Activated B cell treated with CpG ODN at 0.5 μM for 24 hours (primary cell): ENCODE results near the gene PRKAR1B. TPM values are rescaled to one million over a fixed set of nuclear protein-coding genes. Genes with fewer than 3 reads are reported as not detected.

ENCODE experiments used
- ATAC-seq: fragments of 200-7000 bp; cut with Tn5 transposase; one replicate; pipeline ENCODE4 v1.10.0; 2021; ENCODE audit warnings: low read depth, mild to moderate bottlenecking, moderate library complexity
- CTCF ChIA-PET: fragments of 350-600 bp; sonication (Branson Sonifier 250); formaldehyde crosslinking; loops from one replicate; lab custom pipeline; 2021; ENCODE audit warnings: antibody characterized with exemption; lab: Charles Lee
- POLR2A ChIA-PET: fragments of 350-600 bp; sonication (Branson Sonifier 250); formaldehyde crosslinking; loops from one replicate; lab custom pipeline; 2021; ENCODE audit warnings: antibody characterized with exemption; lab: Charles Lee
- DNase-seq: peaks from one replicate; pipeline ENCODE4 v3.0.0; 2022
- H3K27ac Mint-ChIP-seq: one replicate; pipeline ENCODE4 v1.8.0; 2020; ENCODE audit warnings: mixed read lengths
- H3K27me3 Mint-ChIP-seq: one replicate; pipeline ENCODE4 v1.8.0; 2021; ENCODE audit warnings: mixed read lengths
- H3K36me3 Mint-ChIP-seq: one replicate; pipeline ENCODE4 v1.8.0; 2021; ENCODE audit warnings: low read depth, mixed read lengths
- H3K4me1 Mint-ChIP-seq: one replicate; pipeline ENCODE4 v1.8.0; 2021; ENCODE audit warnings: mixed read lengths
- H3K4me3 Mint-ChIP-seq: one replicate; pipeline ENCODE4 v1.8.0; 2020; ENCODE audit warnings: mild to moderate bottlenecking, mixed read lengths
- H3K9me3 Mint-ChIP-seq: one replicate; pipeline ENCODE4 v1.8.0; 2020; ENCODE audit warnings: mixed read lengths
- intact Hi-C: fragments of 100-400 bp; cut with micrococcal nuclease; formaldehyde crosslinking; loops from one replicate; pipeline ENCODE4 v1.15.1; 2024
- total RNA-seq: library from RNA; stranded (reverse); gene quantifications from 2 replicates; pipeline ENCODE4 v1.2.3, GENCODE V29; 2022
- TF ChIP-seq, protein P1 (sequence below): fragments of 200-600 bp; IDR thresholded peaks from one replicate; pipeline ENCODE4 v1.8.0; 2022; ENCODE audit warnings: antibody characterized with exemption, mild to moderate bottlenecking

PRKAR1B gene
- total RNA-seq, 1 donor from 2014 or later, result 17.5 TPM

DNA sequence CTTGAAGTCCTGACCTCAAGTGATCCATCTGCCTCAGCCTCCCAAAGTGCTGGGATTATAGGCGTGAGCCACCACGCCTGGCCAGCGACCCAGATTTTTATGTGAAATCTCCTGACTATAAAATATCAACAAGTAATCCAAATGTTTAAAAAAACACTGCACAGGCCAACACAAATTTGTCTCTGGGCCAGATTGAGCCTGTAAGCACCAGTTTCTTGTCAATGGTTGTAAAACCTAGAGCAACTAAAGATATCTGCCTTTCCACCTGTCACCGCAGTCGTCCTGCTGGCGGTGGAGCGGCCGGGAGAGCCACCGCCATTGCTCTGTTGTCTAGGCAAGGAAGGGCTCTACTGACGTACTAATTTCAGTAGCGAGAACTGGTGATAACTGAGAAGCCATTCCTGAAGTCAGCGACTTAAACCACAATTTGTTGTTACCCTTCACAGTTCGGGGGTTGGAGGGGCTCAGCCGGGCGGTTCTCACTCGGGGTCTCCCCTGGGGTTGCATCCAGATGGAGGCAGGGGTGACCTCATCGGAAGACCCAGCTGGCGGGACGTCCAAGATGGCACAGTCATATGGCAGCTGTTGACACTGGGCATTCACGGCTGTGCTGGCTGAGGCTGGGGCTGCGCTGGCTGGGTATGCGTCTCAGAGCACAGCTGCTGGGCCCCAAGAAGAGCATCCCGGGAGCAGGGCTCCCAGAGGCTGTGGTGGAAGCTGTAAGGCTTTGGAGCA is 152.3 kb downstream of the PRKAR1B start:
- H3K27ac Mint-ChIP-seq, result no peak overlapping the region
- no peaks in the 10 kb centered on the region for H3K27me3 Mint-ChIP-seq
- ChIA-PET POLR2A (no interaction called here), CTCF (no interaction called here)
- TF ChIP-seq, protein P1, sequence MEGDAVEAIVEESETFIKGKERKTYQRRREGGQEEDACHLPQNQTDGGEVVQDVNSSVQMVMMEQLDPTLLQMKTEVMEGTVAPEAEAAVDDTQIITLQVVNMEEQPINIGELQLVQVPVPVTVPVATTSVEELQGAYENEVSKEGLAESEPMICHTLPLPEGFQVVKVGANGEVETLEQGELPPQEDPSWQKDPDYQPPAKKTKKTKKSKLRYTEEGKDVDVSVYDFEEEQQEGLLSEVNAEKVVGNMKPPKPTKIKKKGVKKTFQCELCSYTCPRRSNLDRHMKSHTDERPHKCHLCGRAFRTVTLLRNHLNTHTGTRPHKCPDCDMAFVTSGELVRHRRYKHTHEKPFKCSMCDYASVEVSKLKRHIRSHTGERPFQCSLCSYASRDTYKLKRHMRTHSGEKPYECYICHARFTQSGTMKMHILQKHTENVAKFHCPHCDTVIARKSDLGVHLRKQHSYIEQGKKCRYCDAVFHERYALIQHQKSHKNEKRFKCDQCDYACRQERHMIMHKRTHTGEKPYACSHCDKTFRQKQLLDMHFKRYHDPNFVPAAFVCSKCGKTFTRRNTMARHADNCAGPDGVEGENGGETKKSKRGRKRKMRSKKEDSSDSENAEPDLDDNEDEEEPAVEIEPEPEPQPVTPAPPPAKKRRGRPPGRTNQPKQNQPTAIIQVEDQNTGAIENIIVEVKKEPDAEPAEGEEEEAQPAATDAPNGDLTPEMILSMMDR, result no peak
- H3K4me3 Mint-ChIP-seq, result no peak overlapping the region
- peaks cover 15% of the 10 kb centered on the region for H3K36me3 Mint-ChIP-seq
- DNase-seq (no peak), ATAC-seq (no peak)
- H3K9me3 Mint-ChIP-seq, result no peaks in the 10 kb centered on the region
- intact Hi-C loops, result no loop called here
- H3K4me1 Mint-ChIP-seq, result no peaks in the 10 kb centered on the region

DNA sequence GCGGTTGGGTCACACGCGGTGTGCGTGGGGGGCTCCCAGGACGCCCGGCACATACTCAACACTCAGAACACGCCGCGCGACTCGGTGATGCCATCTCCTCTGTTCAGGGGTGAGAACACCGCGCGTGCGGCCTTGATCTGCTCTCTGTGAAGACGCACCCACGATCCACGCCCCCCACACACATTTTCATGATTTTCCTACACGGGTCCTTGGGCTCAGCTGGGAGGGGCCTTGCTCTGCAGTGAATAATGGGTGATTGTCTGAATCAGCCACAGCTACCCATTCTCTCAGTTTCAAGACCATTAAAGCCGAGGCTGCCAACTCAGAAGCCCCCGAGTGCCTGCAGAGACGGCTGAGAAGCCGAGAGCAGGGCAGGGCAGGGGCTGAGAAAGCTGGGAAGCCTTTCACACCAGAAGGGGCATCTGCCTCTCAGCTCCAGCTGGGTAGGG is 153.1 kb downstream of the PRKAR1B start:
- DNase-seq (no peak), ATAC-seq (no peak)
- Mint-ChIP-seq H3K4me1 (no peaks in the 10 kb centered on the region), H3K36me3 (peaks cover 12% of the 10 kb centered on the region), H3K27ac (no peak overlapping the region), H3K27me3 (no peaks in the 10 kb centered on the region), H3K4me3 (no peak overlapping the region), H3K9me3 (no peaks in the 10 kb centered on the region)
- intact Hi-C loops, result no loop called here
- TF ChIP-seq, protein P1, result no peak
- CTCF ChIA-PET, result no interaction called here
- POLR2A ChIA-PET, result no interaction called here

DNA sequence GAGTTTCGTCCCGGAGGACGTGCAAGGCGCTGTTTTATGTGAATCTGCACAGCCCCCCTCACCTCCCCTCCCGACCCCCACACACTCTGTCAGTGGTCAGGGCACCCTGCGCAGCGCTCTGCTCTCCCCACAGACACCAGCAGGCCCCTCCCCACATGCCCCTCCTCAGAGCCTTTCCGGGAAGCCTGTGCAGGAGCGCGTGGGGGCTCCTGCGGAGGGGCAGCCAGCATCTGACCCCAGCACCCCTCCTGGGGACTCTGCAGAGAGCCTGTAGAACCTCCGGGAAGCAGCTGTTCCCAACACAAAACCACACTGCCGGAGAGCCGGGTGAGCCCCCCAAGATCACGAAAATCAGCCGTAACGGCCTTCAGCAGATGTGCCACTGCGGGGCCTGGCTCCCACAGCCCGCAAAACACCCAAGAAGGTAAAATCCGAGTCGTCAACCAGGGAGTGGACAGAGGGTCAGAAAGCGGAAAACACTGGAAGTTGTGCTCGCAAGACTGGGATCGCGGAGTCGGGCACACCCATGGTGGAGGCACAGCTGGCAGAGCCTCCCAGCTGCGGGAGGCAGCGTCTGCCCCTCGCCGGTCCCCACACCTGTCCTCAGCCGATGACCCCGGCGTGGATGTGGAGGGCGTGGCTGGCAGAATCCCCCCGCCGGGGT is 153.7 kb downstream of the PRKAR1B start:
- TF ChIP-seq, protein P1, result no peak
- H3K9me3 Mint-ChIP-seq, result no peaks in the 10 kb centered on the region
- no peak for ATAC-seq
- POLR2A ChIA-PET, result no interaction called here
- CTCF ChIA-PET, result no interaction called here
- peaks cover 12% of the 10 kb centered on the region for H3K36me3 Mint-ChIP-seq
- no peaks in the 10 kb centered on the region for H3K27me3 Mint-ChIP-seq
- H3K27ac Mint-ChIP-seq, result no peak overlapping the region
- no peaks in the 10 kb centered on the region for H3K4me1 Mint-ChIP-seq
- intact Hi-C loops, result no loop called here
- no peak overlapping the region for H3K4me3 Mint-ChIP-seq
- DNase-seq, result no peak

DNA sequence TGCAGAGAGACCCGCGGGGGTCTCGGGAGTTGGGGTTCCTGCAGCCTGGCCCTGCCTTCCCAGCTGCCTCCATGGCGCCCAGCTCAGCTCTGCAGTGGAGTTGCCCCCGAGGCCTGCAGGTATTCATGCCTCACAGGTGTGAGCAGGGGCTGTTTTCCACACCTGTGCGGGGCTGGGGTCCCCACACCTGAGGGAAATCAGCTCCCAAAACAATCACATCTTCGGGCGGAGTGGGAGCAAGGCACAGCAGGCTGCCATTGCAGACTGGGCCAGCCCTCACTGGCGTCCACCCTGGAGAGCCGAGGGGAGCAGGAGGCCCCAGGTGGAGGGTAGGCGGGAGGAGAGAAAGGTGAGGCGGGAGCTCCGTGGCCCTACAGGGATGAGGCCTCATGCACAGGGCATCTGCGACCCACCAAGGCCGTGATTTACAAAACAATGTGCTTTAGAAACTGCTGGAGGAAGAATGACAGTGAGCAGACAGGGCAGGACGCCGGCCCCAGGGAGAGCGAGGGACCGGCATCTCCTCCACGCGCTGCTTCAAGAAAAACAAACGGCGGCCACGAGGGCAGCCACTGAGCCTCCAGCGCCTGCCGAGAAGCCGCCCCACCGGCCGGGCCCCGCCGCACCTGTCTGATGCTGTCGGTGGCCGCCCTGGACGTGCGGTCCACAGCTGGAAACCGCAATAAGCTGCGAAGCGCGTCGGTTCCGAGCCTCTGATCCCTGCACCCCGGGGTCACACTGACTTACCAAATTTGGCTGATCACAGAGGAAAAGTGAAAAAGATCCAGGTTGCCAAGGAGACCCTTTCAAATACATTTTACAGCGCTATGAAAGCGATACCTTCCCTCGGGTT is 154.4 kb downstream of the PRKAR1B start:
- intact Hi-C loops, result no loop called here
- Mint-ChIP-seq H3K4me3 (no peak overlapping the region), H3K9me3 (no peaks in the 10 kb centered on the region), H3K27me3 (no peaks in the 10 kb centered on the region), H3K36me3 (peaks cover 12% of the 10 kb centered on the region), H3K27ac (no peak overlapping the region), H3K4me1 (no peaks in the 10 kb centered on the region)
- CTCF ChIA-PET, result no interaction called here
- TF ChIP-seq, protein P1, result no peak
- ATAC-seq (no peak), DNase-seq (no peak)
- POLR2A ChIA-PET, result no interaction called here
